ENCODE measurements around the gene CASKIN2.
A peak's percentile ranks its signal among the peaks of the same experiment; 100 is the strongest.
"Not testable (repeated sequence)": the region's sequence is repeated elsewhere in the genome, so short reads cannot be mapped to it uniquely, and the experiment has no call there.

Gene CASKIN2

GRCh38 chr17:75488693-75489510 lies 26.4 kb downstream of the CASKIN2 start:
- DNase-seq = no peak

GRCh38 chr17:75487351-75488070 lies 27.8 kb downstream of the CASKIN2 start:
- DNase-seq = no peak

DNA sequence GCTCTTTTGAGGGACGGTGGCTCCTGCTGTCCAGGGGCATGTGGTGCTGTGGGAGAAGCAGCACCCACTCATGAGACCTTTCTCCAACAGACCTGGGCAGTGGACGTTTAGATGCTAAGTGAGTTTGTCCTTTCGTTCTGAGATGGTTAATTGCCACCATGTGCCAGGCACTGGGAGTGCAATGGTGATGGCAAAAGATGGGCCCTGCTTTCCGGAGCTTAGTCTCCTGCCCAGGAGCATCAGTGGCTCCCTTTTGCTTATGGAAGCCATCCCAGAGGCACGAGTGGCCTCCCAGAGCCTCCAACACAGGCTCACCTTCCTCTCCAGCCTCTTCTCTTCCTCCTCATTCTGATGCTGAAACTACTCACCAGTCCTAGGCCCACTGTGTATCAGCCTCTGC lies 28.4 kb downstream of the CASKIN2 start:
- DNase-seq = no peak

GRCh38 chr17:75486151-75486550 lies 29.2 kb downstream of the CASKIN2 start:
- DNase-seq = no peak

DNA sequence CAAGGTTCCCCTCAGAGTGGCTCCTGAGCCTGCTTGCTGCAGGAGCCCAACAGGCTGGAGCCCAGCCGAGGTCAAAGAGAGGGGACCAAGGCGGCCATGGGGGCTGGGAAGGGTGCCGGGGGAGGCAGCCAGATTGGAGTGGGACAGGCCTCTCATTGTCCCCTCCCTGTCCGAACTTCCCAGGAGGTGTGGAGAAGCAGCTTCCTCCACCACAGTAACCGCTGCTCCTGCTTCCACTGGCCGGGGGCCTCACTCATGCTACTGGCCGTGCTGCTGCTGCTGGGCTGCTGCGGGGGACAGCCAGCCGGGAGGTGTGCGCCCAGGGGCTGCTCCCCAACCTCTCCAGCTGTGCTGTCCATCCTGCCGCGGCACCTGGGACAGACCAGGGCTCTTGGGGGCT lies 29.6 kb downstream of the CASKIN2 start:
- DNase-seq = no peak

- no peak for DNase-seq
Measured at GRCh38 chr17:75482098-75482942, 33.0 kb downstream of the CASKIN2 start.

DNA sequence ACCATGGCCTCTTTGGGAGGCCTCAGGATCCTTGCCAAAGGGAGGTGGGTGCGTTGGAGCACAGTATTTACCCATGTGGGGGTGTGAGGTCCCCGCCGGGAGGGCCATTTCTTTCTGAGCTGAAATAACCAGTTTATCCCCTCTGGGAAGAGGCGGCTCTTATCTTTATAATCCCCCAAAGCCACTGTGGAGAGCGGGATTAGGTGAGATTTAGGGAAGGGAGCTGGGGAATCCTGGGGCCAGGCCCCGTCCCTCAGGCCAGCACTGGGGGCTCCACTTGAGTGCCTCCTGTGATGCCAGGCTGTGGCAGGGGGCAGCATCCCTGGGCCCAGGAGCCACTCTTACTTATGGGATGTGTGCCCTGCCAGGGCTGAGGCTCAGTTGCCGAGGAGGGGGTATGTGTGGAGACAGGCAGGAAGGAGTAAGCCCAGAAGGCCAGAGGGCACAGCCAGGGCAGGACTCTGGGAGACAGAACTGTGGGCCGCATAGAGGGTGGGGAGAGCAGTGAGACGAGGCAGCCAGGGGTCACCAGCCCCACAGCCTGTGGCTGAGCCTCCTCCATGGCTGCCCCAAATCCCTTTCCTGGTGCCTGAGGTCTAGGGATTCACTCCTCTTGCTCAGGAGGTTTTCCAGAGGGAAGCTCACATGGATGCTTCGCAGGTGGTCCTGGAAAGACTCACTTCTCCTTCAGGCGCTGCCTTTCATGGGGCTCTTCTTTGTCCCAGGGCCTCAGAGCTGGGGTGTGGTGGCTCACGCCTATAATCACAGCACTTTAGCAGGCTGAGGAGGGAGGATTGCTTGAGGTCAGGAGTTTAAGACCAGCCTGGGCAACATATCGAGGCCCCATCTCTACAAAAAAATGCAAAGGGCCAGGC lies 33.9 kb downstream of the CASKIN2 start:
- DNase-seq = no peak

DNA sequence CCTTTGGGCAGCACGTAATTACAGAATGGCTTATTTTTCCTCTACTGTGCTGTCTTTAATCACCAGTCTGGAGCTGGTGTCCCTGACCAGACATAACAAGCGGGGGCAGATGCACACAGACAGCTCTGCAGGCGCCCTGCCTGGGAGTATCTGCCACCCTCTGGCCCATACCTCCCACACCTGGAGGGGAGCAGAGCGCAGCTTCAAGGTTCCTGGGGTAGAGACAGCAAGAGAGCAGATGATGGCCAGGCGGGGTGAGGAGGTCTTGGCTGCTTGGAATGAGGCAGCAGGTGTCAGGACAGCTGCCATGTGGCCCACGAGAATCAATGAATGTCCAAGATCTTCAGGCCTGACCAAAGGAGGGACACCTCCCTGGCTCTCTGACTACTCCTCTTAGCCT lies 35.1 kb downstream of the CASKIN2 start:
- no peak for DNase-seq

DNA sequence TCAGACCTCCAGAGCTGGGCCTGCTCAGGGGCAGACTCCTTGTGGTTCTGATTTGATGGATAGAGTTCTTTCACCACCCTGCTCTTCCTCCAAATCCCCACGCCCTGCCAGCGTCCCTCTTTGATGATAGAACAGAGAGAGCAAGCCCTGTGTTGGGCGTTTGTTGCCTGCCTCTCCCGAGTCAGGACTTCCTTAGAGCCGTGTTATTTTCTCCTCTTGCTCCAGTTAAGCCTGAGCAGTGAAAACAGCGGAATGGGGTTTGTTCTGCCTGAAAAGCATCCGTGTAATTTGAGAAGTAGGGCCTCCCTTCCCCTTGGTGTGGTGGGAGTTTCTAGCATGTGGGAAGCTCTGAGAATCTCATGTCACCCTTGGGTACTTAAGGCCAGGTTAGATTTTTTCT lies 36.8 kb downstream of the CASKIN2 start:
- no peak for DNase-seq

DNA sequence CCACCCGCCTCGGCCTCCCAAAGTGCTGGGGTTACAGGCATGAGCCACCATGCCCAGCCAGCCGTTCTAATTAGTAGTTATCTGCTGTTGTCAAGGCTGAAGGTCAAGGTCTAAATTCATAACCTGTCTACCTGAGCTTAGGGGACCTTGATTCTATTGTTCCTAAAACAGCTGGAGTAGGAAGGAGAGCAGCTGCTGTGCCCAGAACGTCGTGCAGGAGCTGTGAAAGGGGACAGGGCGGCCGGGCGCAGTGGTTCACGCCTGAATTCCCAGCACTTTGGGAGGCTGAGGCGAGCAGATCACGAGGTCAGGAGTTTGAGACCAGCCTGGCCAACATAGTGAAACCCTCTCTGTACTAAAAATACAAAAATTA lies 37.9 kb downstream of the CASKIN2 start:
- DNase-seq = not testable (repeated sequence)

- DNase-seq = no peak
Measured at GRCh38 chr17:75476752-75477489, 38.4 kb downstream of the CASKIN2 start.

GRCh38 chr17:75476271-75476671 lies 39.1 kb downstream of the CASKIN2 start:
- DNase-seq = no peak

GRCh38 chr17:75475851-75476250 lies 39.5 kb downstream of the CASKIN2 start:
- no peak for DNase-seq

- DNase-seq = peak; percentile 44
Measured at GRCh38 chr17:75475144-75475835, 40.0 kb downstream of the CASKIN2 start.

- DNase-seq = no peak
Measured at GRCh38 chr17:75474736-75475135, 40.6 kb downstream of the CASKIN2 start.

DNA sequence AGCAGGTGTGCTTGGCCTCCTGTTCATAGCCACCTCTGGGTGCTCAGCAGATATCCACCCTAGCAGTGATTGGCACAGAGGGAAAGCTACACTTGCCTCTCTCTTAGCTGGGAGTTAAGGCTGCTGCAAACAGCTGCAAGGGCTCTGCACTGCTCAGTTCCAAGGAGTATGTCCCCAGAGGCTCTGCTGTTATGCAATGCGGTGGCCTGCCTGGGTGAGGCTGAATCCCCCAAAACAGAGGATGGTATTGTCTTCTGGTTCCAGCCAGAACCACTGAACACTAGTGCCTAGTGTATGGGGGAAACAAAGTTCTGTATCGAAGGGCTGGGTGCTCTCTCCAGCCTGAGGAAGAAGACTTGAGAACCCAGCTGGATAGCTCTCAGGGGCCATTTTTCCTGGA lies 42.1 kb downstream of the CASKIN2 start:
- DNase-seq = no peak

DNA sequence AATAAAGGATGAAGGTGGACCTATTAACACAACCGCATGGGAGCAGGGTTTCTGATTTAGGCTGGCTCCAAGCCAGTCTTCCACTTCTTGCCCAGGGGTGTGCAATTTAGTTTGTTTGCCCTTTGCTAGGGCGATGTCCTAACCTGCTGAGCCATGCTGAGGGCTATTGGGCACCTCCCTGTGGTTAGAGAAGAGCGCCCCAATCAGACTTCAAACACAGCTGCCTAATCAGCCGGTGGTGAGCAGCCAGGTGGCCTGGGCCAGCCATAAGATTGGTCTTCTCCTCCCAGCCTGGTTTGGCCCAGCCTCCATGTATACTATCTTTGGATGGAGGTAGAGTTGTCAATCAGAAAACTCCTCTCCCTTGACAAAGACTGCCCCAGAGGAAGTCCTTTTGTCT lies 43.2 kb downstream of the CASKIN2 start:
- DNase-seq = no peak

DNA sequence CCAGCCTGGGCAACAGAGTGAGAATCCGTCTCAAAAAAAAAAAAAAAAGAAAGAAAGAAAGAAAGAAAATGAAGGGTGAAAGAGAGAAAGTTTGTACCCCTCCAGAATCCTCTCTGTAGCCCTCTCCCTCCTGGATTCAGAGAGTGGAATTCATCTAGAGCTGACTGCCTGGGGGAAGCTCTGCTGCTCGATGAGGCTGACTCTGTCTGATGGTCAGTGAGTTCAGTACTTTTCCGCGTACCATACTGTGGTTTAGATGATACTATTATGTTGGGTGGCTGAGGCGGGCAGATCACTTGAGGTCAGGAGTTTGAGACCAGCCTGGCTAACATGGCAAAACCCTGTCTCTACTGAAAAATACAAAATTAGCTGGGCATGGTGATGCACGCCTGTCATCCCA lies 44.1 kb downstream of the CASKIN2 start:
- DNase-seq = no peak

GRCh38 chr17:75468779-75469373 lies 46.5 kb downstream of the CASKIN2 start:
- DNase-seq = no peak

GRCh38 chr17:75468291-75468754 lies 47.0 kb downstream of the CASKIN2 start:
- DNase-seq = no peak

- DNase-seq = no peak
Measured at GRCh38 chr17:75465039-75465438, 50.3 kb downstream of the CASKIN2 start.

All from retina (tissue), 1 donor.